NCI-H2081 treated with DMSO at 0.1 percent for 48 hours (cell line): ENCODE data around the gene IMPDH2.

Experiments used
- DNase-seq: peaks from one replicate; lab custom pipeline; 2025; lab: John Stamatoyannopoulos, UW

IMPDH2 gene

DNA sequence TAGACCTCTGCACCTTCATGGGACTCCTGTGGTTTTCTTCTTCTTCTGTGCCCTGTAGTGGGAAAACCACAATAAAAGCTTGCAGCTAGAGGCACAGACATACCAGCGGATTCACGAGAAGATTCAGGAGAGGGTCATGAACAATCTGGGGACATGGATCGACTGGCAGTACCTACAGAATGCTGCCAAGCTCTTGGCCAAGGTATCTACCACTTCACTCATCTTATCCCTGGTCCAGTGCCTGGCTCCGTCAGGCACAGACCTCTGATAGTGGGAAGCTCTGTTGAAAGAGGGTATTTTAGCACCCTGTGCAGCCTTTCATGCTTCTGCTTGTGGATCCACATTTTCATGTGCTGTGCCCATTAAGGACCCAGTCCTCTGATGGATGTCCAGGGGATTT is 48.9 kb downstream of the IMPDH2 start:
- no peak for DNase-seq

DNA sequence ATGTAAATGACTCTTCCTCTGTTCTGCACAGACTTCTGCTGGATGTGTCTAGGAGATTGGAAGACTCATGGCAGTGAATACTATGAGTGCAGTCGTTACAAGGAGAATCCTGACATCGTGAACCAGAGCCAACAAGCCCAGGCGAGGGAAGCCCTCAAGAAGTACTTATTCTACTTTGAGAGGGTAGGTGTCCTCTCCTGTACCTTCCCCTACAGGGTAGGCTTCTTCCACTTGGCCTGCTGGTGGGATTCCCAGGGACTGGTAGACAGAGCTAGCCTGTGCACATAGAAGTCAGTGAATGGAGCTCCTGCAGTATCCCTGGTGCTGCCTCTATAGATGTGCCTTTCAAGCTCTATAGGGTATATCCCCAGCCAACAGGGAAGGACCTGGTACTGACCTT is 49.7 kb downstream of the IMPDH2 start:
- DNase-seq, result no peak
